DOHH2 (cell line): Measurements from ENCODE around the gene MAGIX.

Experiments used
- EZH2phosphoT487 ChIP-seq: fragments of 200-600 bp; sonication (generic); IDR thresholded peaks from 2 replicates; pipeline ENCODE4 v1.6.1; 2017; ENCODE audit warnings: borderline replicate concordance, mild to moderate bottlenecking, antibody characterized with exemption, low read length, moderate library complexity, mixed read lengths
- TF ChIP-seq, protein P1 (sequence below): fragments of 200-600 bp; sonication (generic); IDR thresholded peaks from one replicate; pipeline ENCODE4 v1.5.1; 2014; ENCODE audit warnings: antibody characterized with exemption, mild to moderate bottlenecking, low read depth, low read length; ENCODE audit not compliant: poor library complexity, severe bottlenecking

DNA sequence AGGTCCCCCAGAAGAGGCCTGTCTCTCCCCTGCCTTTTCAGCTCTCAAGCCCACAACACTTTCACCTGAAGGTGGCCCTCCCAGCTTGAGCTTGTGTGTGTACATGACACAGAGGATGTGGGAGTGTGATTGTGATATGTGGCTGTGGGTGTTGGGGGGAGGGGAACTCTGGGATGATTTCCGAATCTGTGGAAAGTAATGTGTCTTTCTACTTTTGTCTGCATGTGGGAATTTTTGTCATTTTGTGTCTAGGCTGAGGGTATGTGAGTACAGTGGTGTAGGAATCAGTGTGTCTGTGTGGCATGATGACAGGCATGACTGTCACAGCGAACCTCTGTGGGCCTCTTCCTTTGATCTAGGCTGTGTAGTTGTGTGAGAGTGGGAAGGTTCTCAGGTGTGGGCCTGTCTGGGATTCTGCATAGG is 31.0 kb downstream of the MAGIX start:
- TF ChIP-seq, protein P1, sequence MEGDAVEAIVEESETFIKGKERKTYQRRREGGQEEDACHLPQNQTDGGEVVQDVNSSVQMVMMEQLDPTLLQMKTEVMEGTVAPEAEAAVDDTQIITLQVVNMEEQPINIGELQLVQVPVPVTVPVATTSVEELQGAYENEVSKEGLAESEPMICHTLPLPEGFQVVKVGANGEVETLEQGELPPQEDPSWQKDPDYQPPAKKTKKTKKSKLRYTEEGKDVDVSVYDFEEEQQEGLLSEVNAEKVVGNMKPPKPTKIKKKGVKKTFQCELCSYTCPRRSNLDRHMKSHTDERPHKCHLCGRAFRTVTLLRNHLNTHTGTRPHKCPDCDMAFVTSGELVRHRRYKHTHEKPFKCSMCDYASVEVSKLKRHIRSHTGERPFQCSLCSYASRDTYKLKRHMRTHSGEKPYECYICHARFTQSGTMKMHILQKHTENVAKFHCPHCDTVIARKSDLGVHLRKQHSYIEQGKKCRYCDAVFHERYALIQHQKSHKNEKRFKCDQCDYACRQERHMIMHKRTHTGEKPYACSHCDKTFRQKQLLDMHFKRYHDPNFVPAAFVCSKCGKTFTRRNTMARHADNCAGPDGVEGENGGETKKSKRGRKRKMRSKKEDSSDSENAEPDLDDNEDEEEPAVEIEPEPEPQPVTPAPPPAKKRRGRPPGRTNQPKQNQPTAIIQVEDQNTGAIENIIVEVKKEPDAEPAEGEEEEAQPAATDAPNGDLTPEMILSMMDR: no peak
- TF ChIP-seq EZH2phosphoT487: no peak
